ENCODE measurements around the gene DYRK1A. TPM values are rescaled to one million over a fixed set of nuclear protein-coding genes. Genes with fewer than 3 reads are reported as not detected.
A peak's percentile ranks its signal among the peaks of the same experiment; 100 is the strongest.

The DYRK1A gene
- total and polyA plus RNA-seq, 10 of the 15 experiments (the other 5 are each of a cell fraction or from before 2014, with no cell fraction given) = 2.4 to 68.6 (median 30.7) TPM

DNA sequence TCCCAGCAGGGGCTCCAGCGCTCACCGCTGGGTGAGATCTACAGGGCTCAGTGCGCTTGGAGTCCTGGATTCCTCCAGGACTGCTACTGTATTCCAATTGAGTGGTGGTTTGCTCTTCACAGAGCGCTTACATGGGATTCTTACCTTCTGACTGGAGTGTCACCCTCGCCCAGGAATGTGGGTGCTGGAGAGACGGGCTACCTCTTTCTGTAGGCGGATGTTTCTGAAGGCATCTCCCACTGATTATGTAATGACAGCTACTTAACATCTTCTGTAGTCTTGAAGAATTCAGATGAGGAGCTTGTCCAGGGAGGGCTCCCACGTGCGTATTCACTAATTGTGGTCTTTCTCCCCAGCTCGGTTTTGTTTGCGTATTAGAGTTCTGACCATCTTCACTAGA is 154.2 kb downstream of the DYRK1A start:
- intact Hi-C loops (cut with micrococcal nuclease; ENCODE audit: unreplicated experiment) (no loop called here), in situ Hi-C loops (cut with MboI) (no loop called here)
- no TSS peak for BruUV-seq (replicated peaks)
- FAIRE-seq (no peak), DNase-seq (ENCODE audit: low read depth, low spot score) (no peak), ATAC-seq (no peak)
- no peak overlapping the region for H3K4me3 ChIP-seq
- ChIA-PET CTCF (interaction anchor here (0.6 to 1.1 kb wide), 2 partner anchors 25 to 57 kb away, joined by 3 read pairs; no protein-coding TSS in a partner anchor), SMC1A (ENCODE audit: uncharacterized antibody, unreplicated experiment) (no interaction called here), RAD21 (ENCODE audit: unreplicated experiment) (no interaction called here), POLR2A (interaction anchor here (0.5 to 0.6 kb wide), 2 partner anchors 39 to 47 kb away, joined by 5 to 7 read pairs; no protein-coding TSS in a partner anchor)
- no peak overlapping the region for H3K4me2 ChIP-seq (ENCODE audit: control insufficient read depth, insufficient read depth)
- H3K27me3 ChIP-seq (replicated peaks in 1 of 2; ENCODE audit: control insufficient read depth in 2 of 2, insufficient read depth in 2 of 2, low read length in 1 of 2) = no peaks in the 10 kb centered on the region
- TF ChIP-seq POLR2A (IDR thresholded peaks at IDR 0.05; ENCODE audit: low read depth, low read length) = peak; percentile 33; the same call in 1 of the 2 replicates
- TF ChIP-seq NR2C2 (IDR thresholded peaks at IDR 0.05; ENCODE audit: borderline replicate concordance, control insufficient read depth, insufficient read length, low read depth) = no peak
- no peaks in the 10 kb centered on the region for H3K79me2 ChIP-seq (ENCODE audit: control insufficient read depth, insufficient read depth, low read length)
- H4K20me1 ChIP-seq (ENCODE audit: control insufficient read depth, insufficient read depth) = no peaks in the 10 kb centered on the region
- no peak overlapping the region for H3K9ac ChIP-seq (ENCODE audit: control insufficient read depth, insufficient read depth, low read length)
- no peak overlapping the region for H2AFZ ChIP-seq (ENCODE audit: control insufficient read depth, low read depth, low read length)
- 90% methylated on average over 11 of the region's 11 CpGs for WGBS (ENCODE audit: insufficient coverage, insufficient replicate concordance, low lambda C conversion rate, missing lambda C conversion rate)
- H3K27ac ChIP-seq (ENCODE audit: control insufficient read depth, insufficient read depth) = no peak overlapping the region
- peaks cover 2 to 11% of the 10 kb centered on the region in 2 experiments; a peak in 2 of 4 replicates for H3K36me3 ChIP-seq (ENCODE audit: control insufficient read depth in 2 of 2, insufficient read depth in 2 of 2, low read length in 1 of 2)
- H3K4me1 ChIP-seq (ENCODE audit: control insufficient read depth, insufficient read depth, low read length) = no peaks in the 10 kb centered on the region
- H3K9me3 ChIP-seq (replicated peaks; ENCODE audit: control insufficient read depth, insufficient read depth, low read length) = no peaks in the 10 kb centered on the region

DNA sequence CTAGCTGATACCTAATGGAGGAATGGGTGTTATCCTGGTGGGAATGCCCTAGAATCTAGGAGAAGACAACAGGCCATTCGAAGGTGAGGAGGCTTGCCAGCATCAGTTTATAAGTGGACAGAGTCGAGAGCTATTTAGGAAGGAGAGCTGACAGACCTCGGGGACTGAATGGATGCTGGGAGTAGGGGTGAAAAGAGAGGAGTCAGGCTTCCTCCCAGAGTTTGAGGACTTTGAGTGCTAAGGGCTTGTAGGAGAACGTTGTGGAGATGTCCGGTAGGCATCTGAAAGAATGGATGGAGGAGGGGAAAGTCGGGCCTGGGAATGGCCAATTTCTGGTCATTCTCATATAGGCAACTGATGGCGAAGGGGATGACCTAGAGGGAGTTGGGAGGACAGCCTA is 155.1 kb downstream of the DYRK1A start:
- FAIRE-seq (no peak), ATAC-seq (no peak), DNase-seq (ENCODE audit: low read depth, low spot score) (no peak)
- peak; percentile 36; the same call in 1 of the 2 replicates for TF ChIP-seq POLR2A (IDR thresholded peaks at IDR 0.05; ENCODE audit: low read depth, low read length)
- TF ChIP-seq ZSCAN29 (IDR thresholded peaks at IDR 0.05) = no peak
- no peak for TF ChIP-seq SMC3 (IDR thresholded peaks at IDR 0.05; ENCODE audit: borderline replicate concordance, low read length)
- TF ChIP-seq, protein P1, sequence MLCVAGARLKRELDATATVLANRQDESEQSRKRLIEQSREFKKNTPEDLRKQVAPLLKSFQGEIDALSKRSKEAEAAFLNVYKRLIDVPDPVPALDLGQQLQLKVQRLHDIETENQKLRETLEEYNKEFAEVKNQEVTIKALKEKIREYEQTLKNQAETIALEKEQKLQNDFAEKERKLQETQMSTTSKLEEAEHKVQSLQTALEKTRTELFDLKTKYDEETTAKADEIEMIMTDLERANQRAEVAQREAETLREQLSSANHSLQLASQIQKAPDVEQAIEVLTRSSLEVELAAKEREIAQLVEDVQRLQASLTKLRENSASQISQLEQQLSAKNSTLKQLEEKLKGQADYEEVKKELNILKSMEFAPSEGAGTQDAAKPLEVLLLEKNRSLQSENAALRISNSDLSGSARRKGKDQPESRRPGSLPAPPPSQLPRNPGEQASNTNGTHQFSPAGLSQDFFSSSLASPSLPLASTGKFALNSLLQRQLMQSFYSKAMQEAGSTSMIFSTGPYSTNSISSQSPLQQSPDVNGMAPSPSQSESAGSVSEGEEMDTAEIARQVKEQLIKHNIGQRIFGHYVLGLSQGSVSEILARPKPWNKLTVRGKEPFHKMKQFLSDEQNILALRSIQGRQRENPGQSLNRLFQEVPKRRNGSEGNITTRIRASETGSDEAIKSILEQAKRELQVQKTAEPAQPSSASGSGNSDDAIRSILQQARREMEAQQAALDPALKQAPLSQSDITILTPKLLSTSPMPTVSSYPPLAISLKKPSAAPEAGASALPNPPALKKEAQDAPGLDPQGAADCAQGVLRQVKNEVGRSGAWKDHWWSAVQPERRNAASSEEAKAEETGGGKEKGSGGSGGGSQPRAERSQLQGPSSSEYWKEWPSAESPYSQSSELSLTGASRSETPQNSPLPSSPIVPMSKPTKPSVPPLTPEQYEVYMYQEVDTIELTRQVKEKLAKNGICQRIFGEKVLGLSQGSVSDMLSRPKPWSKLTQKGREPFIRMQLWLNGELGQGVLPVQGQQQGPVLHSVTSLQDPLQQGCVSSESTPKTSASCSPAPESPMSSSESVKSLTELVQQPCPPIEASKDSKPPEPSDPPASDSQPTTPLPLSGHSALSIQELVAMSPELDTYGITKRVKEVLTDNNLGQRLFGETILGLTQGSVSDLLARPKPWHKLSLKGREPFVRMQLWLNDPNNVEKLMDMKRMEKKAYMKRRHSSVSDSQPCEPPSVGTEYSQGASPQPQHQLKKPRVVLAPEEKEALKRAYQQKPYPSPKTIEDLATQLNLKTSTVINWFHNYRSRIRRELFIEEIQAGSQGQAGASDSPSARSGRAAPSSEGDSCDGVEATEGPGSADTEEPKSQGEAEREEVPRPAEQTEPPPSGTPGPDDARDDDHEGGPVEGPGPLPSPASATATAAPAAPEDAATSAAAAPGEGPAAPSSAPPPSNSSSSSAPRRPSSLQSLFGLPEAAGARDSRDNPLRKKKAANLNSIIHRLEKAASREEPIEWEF (IDR thresholded peaks at IDR 0.05; ENCODE audit: insufficient replicate concordance, low read depth, low read length) = no peak
- TF ChIP-seq POLR2AphosphoS5 (IDR thresholded peaks at IDR 0.05; ENCODE audit: low read length) = 0 out of 2 replicates have a peak, but pooled peaks have one; percentile 12
- no peak for TF ChIP-seq PAX8 (IDR thresholded peaks at IDR 0.05)
- no peak for TF ChIP-seq RB1 (IDR thresholded peaks at IDR 0.05; ENCODE audit: borderline replicate concordance)
- peaks cover 0 to 9% of the 10 kb centered on the region in 2 experiments; a peak in 1 of 4 replicates for H3K36me3 ChIP-seq (ENCODE audit: control insufficient read depth in 2 of 2, insufficient read depth in 2 of 2, low read length in 1 of 2)
- in situ Hi-C loops (cut with MboI) (no loop called here), intact Hi-C loops (cut with micrococcal nuclease; ENCODE audit: unreplicated experiment) (no loop called here)
- WGBS (ENCODE audit: insufficient coverage, insufficient replicate concordance, low lambda C conversion rate, missing lambda C conversion rate) = 91% methylated on average over 7 of the region's 7 CpGs
- no peaks in the 10 kb centered on the region for H3K4me1 ChIP-seq (ENCODE audit: control insufficient read depth, insufficient read depth, low read length)
- H3K79me2 ChIP-seq (ENCODE audit: control insufficient read depth, insufficient read depth, low read length) = no peaks in the 10 kb centered on the region
- H3K9me3 ChIP-seq (replicated peaks; ENCODE audit: control insufficient read depth, insufficient read depth, low read length) = no peaks in the 10 kb centered on the region
- ChIA-PET POLR2A (no interaction called here), RAD21 (ENCODE audit: unreplicated experiment) (no interaction called here), CTCF (interaction anchor here (1.1 kb wide), 1 partner anchor 58 kb away, joined by 3 read pairs; no protein-coding TSS in a partner anchor), SMC1A (ENCODE audit: uncharacterized antibody, unreplicated experiment) (interaction anchor here (0.6 kb wide), 1 partner anchor 9 kb away, joined by 3 read pairs; no protein-coding TSS in a partner anchor)
- no peak overlapping the region for H3K4me3 ChIP-seq
- H2AFZ ChIP-seq (ENCODE audit: control insufficient read depth, low read depth, low read length) = no peak overlapping the region
- H3K9ac ChIP-seq (ENCODE audit: control insufficient read depth, insufficient read depth, low read length) = no peak overlapping the region
- H4K20me1 ChIP-seq (ENCODE audit: control insufficient read depth, insufficient read depth) = no peaks in the 10 kb centered on the region
- no peaks in the 10 kb centered on the region for H3K27me3 ChIP-seq (replicated peaks in 1 of 2; ENCODE audit: control insufficient read depth in 2 of 2, insufficient read depth in 2 of 2, low read length in 1 of 2)
- no peak overlapping the region for H3K27ac ChIP-seq (ENCODE audit: control insufficient read depth, insufficient read depth)
- no peak overlapping the region for H3K4me2 ChIP-seq (ENCODE audit: control insufficient read depth, insufficient read depth)
- BruUV-seq (replicated peaks) = no TSS peak

Data from GM12878 (cell line).